PC-9 (cell line): Measurements from ENCODE around the gene SHH. TPM values are rescaled to one million over a fixed set of nuclear protein-coding genes. Genes with fewer than 3 reads are reported as not detected.

ENCODE experiments used
- BruUV-seq: library from RNA; stranded (reverse); fragments of 400-500 nt; replicated peaks from 2 replicates; lab custom pipeline; 2021; lab: Mats Ljungman, UMichigan
- CTCF ChIA-PET: fragments of 300-600 bp; sonication (Branson Sonifier 250); formaldehyde crosslinking; loops from one replicate; lab custom pipeline; 2022; ENCODE audit warnings: antibody characterized with exemption; lab: Charles Lee
- POLR2A ChIA-PET: fragments of 300-600 bp; sonication (Branson Sonifier 250); formaldehyde crosslinking; loops from one replicate; lab custom pipeline; 2022; ENCODE audit warnings: antibody characterized with exemption; ENCODE audit not compliant: unreplicated experiment; lab: Charles Lee
- DNase-seq, 2 experiments: peaks; one replicate each; pipeline versions ENCODE4 v3.0.0 to v3.0.0-alpha.2; 2015 to 2022; ENCODE audit warnings: mixed read lengths in 1 of 2
- H2AFZ ChIP-seq: fragments of 200-600 bp; sonication (generic); 2 replicates; pipeline ENCODE4 v1.8.1; 2017; ENCODE audit warnings: antibody characterized with exemption
- H3F3A ChIP-seq: fragments of 200-600 bp; sonication (generic); 2 replicates; pipeline ENCODE4 v1.8.1; 2017; ENCODE audit warnings: antibody characterized with exemption, mild to moderate bottlenecking, low read depth; ENCODE audit not compliant: insufficient read depth
- H3K27ac ChIP-seq: fragments of 200-600 bp; sonication (generic); 2 replicates; pipeline ENCODE4 v1.6.1; 2016; ENCODE audit warnings: mixed run types
- H3K27me3 ChIP-seq: fragments of 200-600 bp; sonication (generic); 2 replicates; pipeline ENCODE4 v1.6.1; 2016; ENCODE audit warnings: low read depth, mixed run types; ENCODE audit not compliant: insufficient read depth
- H3K36me3 ChIP-seq: fragments of 200-600 bp; sonication (generic); 2 replicates; pipeline ENCODE4 v1.6.1; 2016; ENCODE audit warnings: low read depth, mixed run types
- H3K4me1 ChIP-seq: fragments of 200-600 bp; sonication (generic); replicated peaks from 2 replicates; pipeline ENCODE4 v1.6.1; 2016; ENCODE audit warnings: mixed run types; ENCODE audit not compliant: insufficient read depth
- H3K4me2 ChIP-seq: fragments of 200-600 bp; sonication (generic); 2 replicates; pipeline ENCODE4 v1.6.1; 2017; ENCODE audit warnings: mixed run types
- H3K4me3 ChIP-seq: fragments of 200-600 bp; sonication (generic); 2 replicates; pipeline ENCODE4 v1.6.1; 2016; ENCODE audit warnings: mixed run types
- H3K79me2 ChIP-seq: fragments of 200-600 bp; sonication (generic); 2 replicates; pipeline ENCODE4 v1.6.1; 2017; ENCODE audit warnings: low read depth, mixed run types
- H3K9me2 ChIP-seq: fragments of 200-600 bp; sonication (generic); 2 replicates; pipeline ENCODE4 v1.8.1; 2017; ENCODE audit warnings: mild to moderate bottlenecking; ENCODE audit not compliant: insufficient read depth
- H3K9me3 ChIP-seq: fragments of 200-600 bp; sonication (generic); 2 replicates; pipeline ENCODE4 v1.8.1; 2016; ENCODE audit warnings: low read depth; ENCODE audit not compliant: insufficient read depth
- H4K20me1 ChIP-seq: fragments of 200-600 bp; sonication (generic); 2 replicates; pipeline ENCODE4 v1.8.1; 2017; ENCODE audit not compliant: insufficient read depth
- CTCF ChIP-seq: fragments of 200-600 bp; sonication (generic); conservative IDR thresholded peaks from 2 replicates; pipeline ENCODE4 v1.6.1; 2017; ENCODE audit warnings: mixed run types, antibody characterized with exemption, mild to moderate bottlenecking, moderate library complexity
- EZH2 ChIP-seq: fragments of 200-600 bp; sonication (generic); IDR thresholded peaks from 2 replicates; pipeline ENCODE4 v1.8.0; 2017; ENCODE audit warnings: antibody characterized with exemption, low read depth
- intact Hi-C: fragments of 100-400 bp; cut with micrococcal nuclease; formaldehyde crosslinking; loops from one replicate; pipeline ENCODE4 v1.10.0; 2022; ENCODE audit not compliant: unreplicated experiment
- total RNA-seq: library from RNA; stranded (reverse); gene quantifications from 2 replicates; pipeline ENCODE4 v1.2.3, GENCODE V29; 2021

The SHH gene
- total RNA-seq, 1 experiment from 2014 or later: not detected

DNA sequence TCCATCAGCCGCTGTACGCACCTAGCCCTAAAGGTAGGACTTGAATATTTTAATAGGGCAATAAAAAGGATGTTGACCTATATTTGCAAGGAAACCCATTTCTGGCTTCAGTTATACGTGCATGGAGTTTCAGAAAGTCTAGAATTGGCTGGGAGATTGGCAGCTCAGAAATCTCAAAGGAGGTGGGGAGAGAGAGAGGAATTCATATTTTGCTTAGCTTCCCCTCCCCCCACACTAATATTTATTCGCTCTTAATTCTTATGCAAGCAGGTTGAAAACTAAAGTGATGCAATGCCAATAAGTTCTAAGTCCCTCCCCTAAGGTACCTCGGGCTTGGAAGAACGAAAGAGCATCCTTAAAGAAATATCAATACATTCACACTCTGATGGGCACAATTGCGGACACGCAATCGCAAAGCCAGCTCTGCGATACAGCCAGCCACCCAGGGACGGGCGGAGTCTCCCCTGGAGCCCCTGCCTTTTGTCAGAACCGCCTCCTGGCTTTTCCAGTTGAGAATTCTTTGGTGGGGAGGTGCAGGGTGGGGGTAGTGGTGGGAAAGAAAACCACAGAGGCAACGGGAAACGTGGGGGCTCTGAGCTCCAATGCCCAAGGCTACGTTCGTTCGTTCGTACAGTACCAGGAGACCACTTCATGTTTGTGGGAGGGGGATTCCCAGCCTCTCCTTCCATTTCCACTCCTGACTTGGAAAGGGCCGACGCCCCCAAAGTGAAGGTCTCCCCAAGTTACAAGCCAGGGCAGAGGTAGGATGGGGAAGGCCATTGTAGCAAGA, 1.3 kb downstream of the SHH start:
- Histone ChIP-seq H3K4me2 (peak overlapping the region; percentile 41), H2AFZ (0 out of 2 replicates have a peak overlapping the region, but pooled peaks have one; percentile 24), H3K9me2 (no peaks in the 10 kb centered on the region), H3K4me3 (no peak overlapping the region), H3K4me1 (peaks cover 39% of the 10 kb centered on the region), H3K36me3 (no peaks in the 10 kb centered on the region), H3F3A (no peaks in the 10 kb centered on the region), H3K79me2 (no peaks in the 10 kb centered on the region), H4K20me1 (no peaks in the 10 kb centered on the region), H3K9me3 (no peaks in the 10 kb centered on the region), H3K27me3 (no peaks in the 10 kb centered on the region), H3K27ac (no peak overlapping the region)
- intact Hi-C loops: no loop called here
- ChIA-PET CTCF (interaction anchor here (0.6 kb wide), 1 partner anchor 347 kb away, joined by 7 read pairs; no protein-coding TSS in a partner anchor), POLR2A (no interaction called here)
- no peak for TF ChIP-seq CTCF
- TF ChIP-seq EZH2: no peak
- no peak for DNase-seq
- BruUV-seq: no TSS peak

DNA sequence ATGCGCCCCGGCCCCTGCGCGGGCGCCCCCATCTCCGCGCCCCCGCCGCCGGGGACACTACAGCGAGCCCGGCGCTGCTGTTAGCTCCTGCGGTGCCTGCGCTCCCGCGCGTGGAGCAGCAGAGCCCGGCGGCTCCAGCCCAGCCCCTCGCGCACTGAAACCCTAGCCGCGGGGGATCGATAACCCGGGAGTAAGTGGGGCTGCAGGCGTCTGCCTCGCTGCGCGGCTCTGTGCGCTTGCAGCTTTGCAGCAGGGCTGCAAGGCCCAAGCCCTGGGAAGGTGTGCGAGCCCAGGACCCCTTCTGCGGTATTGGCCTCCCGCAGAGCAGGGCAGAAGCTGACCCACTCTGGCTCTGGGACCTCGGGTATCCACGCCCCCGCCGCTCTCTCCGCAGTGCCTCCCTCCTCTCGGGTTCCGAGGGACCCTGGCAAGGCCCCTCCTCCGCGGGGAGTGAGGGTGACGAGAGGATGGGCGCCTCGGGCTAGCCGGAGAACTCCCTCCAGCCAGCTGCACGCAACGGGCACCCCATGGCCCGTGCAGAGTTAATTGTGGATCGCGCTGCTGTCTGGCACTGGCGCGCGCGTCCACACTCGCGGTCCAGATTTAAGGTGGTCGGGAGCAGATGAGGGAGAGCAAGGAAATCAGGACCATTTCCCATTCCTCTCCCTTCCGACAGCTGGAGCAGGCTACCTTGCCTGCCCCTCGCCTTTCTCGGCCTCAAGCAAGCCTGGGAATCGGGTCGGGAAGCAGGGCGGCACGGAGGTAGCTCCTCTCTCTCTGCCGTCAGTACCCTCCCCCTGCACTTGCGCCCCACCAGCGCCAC, 2.1 kb downstream of the SHH start:
- H3K9me2 ChIP-seq: no peaks in the 10 kb centered on the region
- DNase-seq: no peak
- BruUV-seq: no TSS peak
- no peaks in the 10 kb centered on the region for H3K9me3 ChIP-seq
- H2AFZ ChIP-seq: no peak overlapping the region
- TF ChIP-seq CTCF (no peak), EZH2 (no peak)
- CTCF ChIA-PET: interaction anchor here (0.7 kb wide), 1 partner anchor 310 kb away, joined by 3 read pairs; no protein-coding TSS in a partner anchor
- no peaks in the 10 kb centered on the region for H4K20me1 ChIP-seq
- no peak overlapping the region for H3K27ac ChIP-seq
- H3K27me3 ChIP-seq: no peaks in the 10 kb centered on the region; the same call in 1 of the 2 replicates
- POLR2A ChIA-PET: no interaction called here
- intact Hi-C loops: loop anchor here (5.0 to 10.0 kb wide), 3 partner anchors 835 to 1325 kb away; partner anchors contain the start of genes RNF32 and UBE3C
- no peaks in the 10 kb centered on the region for H3K36me3 ChIP-seq
- H3K4me1 ChIP-seq: peaks cover 35% of the 10 kb centered on the region
- H3K4me3 ChIP-seq: no peak overlapping the region
- no peaks in the 10 kb centered on the region for H3F3A ChIP-seq
- H3K79me2 ChIP-seq: no peaks in the 10 kb centered on the region
- no peak overlapping the region for H3K4me2 ChIP-seq

DNA sequence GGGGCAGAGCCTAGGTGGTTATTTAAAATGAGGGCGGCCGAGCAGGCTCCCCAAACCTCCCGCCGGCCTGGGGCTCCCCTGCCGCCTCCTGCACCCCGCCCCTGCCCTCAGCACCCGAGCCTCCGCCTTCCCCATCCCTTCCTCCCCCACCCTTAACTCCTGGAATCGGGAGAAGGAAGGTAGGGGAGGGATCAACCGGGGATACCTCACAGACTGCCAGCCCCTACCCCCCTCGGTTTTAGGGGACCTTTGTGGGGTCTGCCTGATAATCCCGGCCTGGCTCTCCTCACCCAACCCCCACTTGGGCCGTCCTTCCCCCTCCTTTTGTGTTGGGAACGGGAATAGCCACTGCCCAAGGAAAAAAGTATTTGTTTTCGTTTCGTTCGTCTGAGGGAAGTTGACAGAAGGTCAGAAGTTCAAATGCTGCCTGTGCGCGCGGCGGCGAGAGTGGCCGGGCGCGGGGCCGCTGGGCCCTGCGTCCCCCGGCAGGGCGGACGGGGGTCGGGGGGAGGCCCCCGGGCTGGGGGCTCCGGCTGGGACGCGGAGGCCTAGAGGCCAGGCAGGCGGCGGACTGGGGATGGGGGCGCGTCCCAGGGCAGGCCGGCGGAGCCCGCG, 2.8 kb downstream of the SHH start:
- peaks cover 4% of the 10 kb centered on the region; the same call in 1 of the 2 replicates for H3K27me3 ChIP-seq
- ChIA-PET POLR2A (no interaction called here), CTCF (no interaction called here)
- no peak overlapping the region for H3K4me2 ChIP-seq
- H4K20me1 ChIP-seq: no peaks in the 10 kb centered on the region
- H2AFZ ChIP-seq: no peak overlapping the region
- no peak overlapping the region for H3K27ac ChIP-seq
- H3K9me2 ChIP-seq: no peaks in the 10 kb centered on the region
- no peak for DNase-seq
- no TSS peak for BruUV-seq
- intact Hi-C loops: loop anchor here (5.0 to 10.0 kb wide), 3 partner anchors 835 to 1325 kb away; partner anchors contain the start of genes RNF32 and UBE3C
- H3K9me3 ChIP-seq: no peaks in the 10 kb centered on the region
- no peak overlapping the region for H3K4me3 ChIP-seq
- TF ChIP-seq CTCF (no peak), EZH2 (no peak)
- no peaks in the 10 kb centered on the region for H3K36me3 ChIP-seq
- H3K4me1 ChIP-seq: peaks cover 27% of the 10 kb centered on the region
- no peaks in the 10 kb centered on the region for H3K79me2 ChIP-seq
- no peaks in the 10 kb centered on the region for H3F3A ChIP-seq
